Stimulated activated CD8-positive, alpha-beta memory T cell treated with anti-CD3 and anti-CD28 coated beads, Interleukin-4, amount 100 ng/mL, for 4 hours (primary cell): ENCODE results near the gene OR14I1.
"Not testable (repeated sequence)": the region's sequence is repeated elsewhere in the genome, so short reads cannot be mapped to it uniquely, and the experiment has no call there.

ENCODE experiments used
- DNase-seq, 2 donors: peaks; one replicate each; pipeline ENCODE4 v3.0.0-alpha.2; 2020; ENCODE audit warnings: low read depth in 2 of 2, low spot score in 1 of 2

The OR14I1 gene

GRCh38 chr1:248688527-248689298 is 13.9 kb downstream of the OR14I1 start:
- DNase-seq: no peak

DNA sequence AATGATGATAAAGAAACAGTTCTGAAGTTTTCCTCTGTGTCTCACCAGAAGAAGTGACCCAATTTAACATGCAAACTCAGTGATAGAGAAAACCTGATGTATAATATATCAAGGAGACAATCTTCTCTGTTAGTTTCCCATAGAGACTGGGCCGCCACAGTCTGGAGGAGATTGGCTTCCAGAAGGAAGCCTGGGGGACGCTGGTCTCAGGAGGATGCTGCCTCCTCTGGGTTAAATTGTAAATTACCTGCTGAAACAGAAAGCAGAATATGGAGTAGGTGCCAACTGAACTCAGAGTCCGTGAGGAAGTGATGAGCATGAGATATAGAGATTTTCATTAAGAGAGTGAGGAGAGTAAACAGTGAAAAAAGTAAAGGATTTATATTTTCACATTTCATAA is 15.8 kb downstream of the OR14I1 start:
- DNase-seq: no peak

DNA sequence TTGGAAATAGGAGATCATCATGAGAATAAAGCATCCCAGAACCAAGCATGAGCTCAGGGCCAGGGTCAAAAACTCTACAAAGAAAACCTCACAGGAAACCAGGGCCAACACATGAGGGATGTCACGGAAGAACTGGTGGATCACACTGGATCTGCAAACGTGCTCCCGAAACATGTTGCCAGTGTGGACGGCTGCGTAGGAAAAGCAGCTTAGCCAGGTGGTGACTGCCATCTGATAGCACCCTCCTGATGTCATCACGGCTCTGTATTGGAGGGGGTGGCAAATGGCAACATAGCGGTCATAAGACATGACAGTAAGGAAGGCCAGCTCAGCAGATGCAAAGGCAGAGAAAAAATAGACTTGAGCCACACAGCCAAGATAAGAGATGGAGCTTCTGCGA is 20.9 kb downstream of the OR14I1 start:
- DNase-seq: no peak

GRCh38 chr1:248670003-248670402 is 32.6 kb downstream of the OR14I1 start:
- no peak for DNase-seq

GRCh38 chr1:248663453-248664328 is 38.9 kb downstream of the OR14I1 start:
- not testable (repeated sequence) for DNase-seq

DNA sequence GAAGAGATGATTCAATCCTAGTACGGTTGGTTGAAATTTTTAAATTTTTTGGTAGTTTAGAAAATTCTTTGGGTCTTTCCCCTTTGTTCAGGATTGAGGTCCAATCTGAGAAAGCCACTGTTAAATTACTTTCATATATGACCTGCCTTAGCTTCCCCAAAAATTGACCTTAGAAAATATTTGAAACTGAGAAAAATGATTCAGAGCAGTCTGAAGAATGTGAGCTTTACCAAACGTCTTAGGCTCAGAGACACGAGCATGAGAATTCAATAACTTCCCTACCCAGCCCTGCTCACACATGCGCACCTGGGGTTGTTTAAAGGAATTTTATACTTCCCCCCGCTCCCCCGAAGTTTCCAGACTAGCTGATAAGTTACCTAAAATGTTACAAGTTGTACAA is 45.8 kb downstream of the OR14I1 start:
- not testable (repeated sequence) for DNase-seq

- DNase-seq: not testable (repeated sequence)
Observed at GRCh38 chr1:248655354-248655753, 47.2 kb downstream of the OR14I1 start, which contains the start of gene OR2T27. TSS of gene OR2T27 (minus strand) at chr1:248655528. CDS start at chr1:248650884, 4,644 bp downstream.
